Activated T-helper 9 cell treated with anti-CD3 and anti-CD28 coated beads, Interleukin-2, amount 50 U/mL, for 16 hours (primary cell): ENCODE data around the gene GRIN2C.

ENCODE experiments used
- DNase-seq: peaks from one replicate; pipeline ENCODE4 v3.0.0-alpha.2; 2020; ENCODE audit warnings: low read depth

The GRIN2C gene

DNA sequence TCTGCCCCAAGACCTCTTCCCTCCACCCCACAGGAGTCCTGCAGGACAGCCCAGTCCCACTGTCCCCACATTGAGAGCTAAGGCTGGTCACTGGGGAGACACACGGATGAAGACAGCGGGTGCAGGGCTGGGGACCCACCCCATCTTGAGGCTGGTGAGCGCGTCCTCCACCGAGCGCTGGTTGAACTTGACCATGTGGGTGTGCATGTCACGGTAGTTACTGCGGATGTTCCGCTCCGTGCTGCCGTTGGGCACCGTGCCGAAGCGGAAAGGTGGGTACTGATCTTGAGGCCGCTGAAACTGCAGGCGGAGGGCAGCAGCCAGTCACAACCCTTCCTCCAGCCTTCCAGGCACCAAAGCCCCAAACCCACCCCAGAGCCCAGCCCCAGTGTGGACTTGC is 13.1 kb downstream of the GRIN2C start:
- no peak for DNase-seq

DNA sequence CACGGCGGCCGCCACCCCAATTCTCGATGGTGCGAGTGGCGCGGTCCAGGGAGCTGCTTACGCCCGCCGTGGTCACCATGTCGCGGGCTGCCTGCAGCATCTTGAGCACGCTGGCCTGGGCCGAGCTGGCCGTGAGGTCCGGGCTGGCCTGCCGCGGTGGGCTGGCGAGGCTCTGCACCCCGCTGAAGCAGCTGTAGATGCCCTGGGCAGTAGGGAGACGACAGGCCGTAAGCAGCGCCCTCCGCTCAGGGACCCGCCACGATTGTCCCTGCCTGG is 16.4 kb downstream of the GRIN2C start:
- DNase-seq: no peak

DNA sequence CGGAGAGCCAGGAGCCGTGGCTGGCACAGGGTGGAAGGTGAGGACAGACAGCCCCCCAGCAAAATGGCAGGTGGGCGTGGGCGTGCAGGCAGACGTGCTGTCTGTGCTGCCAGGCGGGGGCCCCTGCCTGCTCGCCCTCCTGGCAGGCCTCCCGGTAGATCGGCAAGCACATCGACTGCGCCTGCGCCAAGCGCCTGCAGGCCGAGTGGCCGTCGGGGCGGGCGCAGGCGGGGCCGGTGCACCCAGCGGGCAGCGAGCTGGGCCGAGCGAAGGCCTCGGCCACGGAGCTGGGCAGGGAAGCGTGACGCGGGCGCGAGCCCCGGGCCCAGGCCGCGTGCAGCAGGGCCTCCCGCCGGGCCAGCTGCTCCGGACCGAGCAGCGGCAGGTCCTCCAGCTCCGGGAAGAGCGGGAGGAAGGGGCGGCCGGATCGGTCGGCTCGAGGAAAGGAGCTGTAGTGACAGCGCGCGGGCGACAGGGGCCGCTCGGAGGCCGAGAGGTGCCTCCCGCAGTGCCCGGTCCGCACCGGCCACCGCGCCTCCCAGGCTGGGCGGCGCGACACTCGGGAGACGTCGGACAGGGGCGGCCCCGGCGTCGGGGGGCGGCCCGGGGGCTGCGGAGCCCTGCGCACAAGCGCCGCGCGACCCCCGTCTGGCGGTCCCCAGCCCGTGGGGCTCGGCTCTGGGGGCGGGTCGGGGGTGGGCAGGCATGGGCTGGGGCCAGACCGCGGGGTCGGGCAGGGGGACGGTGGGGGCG is 16.9 kb downstream of the GRIN2C start:
- no peak for DNase-seq

DNA sequence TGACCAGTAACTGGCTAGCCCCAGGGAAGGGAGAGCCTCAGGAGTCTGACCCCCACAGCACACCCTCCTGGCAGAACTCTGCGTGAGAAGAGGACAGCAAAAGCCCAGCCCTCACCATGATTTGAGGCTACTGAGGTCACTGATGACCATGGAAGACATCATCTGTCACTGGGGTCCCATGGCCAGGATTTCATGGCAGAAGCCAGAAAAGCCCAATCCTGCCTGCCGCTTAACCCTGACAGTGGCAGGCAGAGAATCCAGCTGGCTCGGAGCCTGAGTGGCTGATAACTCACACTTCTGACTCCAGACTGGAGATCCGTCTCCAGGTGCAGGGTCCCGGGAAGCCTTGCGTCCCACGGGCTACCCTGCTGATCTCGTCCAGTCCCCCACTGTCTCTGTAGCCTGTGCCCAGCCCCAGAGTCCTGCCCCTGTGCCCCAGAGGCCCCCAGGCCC is 17.5 kb downstream of the GRIN2C start:
- DNase-seq: no peak

DNA sequence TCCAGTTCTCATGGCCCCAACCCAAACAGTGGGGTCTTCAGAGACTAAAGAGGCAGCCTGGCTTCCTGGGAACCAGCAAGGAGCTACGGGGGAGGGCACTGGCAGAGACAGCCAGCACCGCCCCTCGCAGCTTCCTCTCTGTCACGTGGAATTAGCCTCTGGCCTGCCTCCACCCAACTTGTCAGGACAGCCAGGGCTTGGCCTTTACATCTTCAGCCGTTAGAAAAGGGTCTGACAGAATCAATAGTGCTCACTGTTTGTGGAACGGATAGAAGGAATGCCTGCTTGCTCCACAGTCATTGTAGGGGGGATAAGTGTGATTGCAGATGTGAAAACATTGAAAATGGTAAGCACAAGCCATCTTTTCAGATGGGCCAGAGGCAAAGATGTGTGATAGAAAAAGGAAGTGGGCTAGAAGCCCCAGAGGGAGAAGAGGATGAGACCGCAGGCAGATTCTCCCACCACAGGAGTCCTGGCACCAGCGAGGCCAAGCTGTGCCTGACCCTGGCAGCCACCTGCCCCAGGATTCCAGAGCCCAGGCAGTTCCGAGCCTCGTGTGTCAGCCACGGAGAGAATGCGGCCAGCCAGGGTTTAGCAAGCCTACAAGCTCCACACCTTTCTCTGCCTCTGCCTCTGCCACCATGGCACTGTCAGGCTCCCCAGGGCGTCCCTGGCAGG is 18.6 kb downstream of the GRIN2C start:
- no peak for DNase-seq

DNA sequence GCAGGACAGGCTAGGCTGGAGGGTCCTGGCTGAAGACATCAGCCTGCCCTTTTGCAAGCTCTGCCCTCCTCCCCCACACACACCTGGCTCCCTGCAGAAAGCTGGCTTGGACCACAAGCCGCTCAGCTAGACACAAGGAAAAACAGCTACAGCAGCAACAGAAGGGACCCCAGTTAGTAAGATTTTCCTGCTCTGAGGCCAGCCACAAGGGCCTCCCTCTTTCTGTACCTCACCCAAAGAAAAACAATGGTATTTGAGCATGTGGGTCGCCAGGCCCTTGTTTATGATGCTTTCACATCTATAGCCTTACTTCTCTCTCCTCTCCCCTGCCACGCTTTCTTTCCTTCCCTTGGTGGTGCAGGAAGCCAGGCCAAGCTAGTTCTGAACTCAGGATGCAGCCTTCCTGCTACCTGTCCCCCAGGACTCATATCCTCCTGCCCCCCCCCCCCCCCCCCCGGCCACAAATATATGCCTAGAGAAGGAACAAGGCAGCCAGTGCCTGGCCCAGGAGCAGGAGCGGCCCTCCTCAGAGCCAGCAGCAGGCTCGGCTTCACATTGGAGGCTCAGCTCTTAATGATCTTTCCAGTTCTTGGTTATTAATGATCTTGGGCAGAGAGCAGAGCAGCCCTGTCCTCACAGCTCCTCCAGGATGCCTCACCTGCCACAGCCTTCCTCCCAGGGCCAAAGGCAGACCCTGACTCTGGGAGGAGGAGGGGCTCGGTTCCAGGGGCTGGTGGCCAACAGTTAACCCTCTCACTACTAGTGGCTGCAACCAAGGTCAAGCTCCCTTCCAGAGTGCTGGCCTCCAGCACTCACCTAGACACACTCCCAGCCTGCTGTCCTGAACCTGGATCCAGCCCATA is 19.5 kb downstream of the GRIN2C start:
- no peak for DNase-seq

DNA sequence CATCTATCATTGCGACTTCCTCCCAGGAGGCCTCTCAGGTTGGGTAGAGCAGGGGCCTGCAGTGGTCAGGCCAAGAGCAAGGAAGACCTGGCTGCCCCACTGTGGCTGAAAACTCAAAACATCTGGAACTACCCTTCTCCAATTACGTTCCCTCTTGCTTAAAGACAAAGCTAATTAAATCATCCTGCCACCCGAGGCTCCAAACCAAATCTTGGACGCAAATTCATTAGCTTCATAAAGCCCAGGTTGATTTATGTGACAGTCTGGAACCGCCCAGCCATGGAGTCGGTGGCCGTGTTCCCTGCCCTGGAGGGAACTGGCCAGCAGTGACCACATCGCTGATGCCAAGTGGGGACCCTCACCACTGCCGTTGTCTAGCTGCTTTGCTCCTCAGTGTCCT is 21.4 kb downstream of the GRIN2C start:
- DNase-seq: no peak

DNA sequence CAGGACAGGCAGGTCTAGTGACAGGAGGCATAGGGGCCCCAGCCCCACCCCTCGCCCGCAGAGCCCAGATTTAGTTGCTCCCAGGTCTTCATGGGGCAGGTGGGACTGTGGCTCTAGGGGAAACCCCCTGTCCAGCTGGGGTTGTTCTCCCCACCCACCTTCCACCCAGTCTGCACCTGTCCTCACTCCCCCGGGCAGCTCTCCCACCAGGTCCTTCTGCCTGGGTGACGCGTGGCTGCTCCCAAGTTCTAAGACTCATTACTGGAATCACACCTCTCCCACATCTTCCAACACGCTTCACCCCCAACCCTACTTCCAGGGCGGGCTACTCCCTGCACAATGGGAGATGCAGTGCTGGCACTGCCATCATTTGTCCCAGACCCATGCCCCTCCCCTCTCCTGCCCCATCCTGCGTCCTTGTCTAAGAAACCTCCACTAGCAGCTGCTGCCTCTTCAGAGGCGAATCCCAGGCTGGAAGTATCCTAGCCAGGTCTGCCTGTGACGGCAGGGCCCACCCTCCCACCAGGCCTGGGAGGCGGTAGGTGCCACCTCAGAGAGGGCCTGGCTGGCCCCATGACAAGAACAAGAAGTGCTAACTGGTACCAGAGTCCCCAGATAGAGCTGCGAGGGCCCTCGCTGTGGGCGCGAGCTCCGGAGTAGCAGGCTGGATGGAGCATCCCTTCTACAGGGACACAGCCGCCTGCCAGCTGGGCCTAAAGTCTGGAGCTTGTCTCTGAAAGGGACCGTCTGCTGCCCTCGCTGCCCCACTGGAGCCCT is 22.8 kb downstream of the GRIN2C start:
- no peak for DNase-seq

DNA sequence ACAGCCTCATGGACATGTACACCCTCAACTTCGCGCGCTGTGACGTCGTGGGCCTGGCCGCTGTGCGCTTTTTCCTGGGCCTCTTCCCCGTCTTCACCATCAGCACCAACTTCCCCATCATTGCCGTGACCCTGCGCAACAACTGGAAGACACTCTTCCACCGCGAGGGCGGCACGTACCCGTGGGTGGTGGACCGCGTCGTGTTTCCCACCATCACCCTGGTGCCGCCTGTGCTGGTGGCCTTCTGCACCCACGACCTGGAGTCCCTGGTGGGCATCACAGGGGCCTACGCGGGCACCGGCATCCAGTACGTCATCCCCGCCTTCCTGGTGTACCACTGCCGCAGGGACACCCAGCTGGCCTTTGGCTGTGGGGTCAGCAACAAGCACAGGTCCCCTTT is 23.5 kb downstream of the GRIN2C start:
- DNase-seq: no peak

DNA sequence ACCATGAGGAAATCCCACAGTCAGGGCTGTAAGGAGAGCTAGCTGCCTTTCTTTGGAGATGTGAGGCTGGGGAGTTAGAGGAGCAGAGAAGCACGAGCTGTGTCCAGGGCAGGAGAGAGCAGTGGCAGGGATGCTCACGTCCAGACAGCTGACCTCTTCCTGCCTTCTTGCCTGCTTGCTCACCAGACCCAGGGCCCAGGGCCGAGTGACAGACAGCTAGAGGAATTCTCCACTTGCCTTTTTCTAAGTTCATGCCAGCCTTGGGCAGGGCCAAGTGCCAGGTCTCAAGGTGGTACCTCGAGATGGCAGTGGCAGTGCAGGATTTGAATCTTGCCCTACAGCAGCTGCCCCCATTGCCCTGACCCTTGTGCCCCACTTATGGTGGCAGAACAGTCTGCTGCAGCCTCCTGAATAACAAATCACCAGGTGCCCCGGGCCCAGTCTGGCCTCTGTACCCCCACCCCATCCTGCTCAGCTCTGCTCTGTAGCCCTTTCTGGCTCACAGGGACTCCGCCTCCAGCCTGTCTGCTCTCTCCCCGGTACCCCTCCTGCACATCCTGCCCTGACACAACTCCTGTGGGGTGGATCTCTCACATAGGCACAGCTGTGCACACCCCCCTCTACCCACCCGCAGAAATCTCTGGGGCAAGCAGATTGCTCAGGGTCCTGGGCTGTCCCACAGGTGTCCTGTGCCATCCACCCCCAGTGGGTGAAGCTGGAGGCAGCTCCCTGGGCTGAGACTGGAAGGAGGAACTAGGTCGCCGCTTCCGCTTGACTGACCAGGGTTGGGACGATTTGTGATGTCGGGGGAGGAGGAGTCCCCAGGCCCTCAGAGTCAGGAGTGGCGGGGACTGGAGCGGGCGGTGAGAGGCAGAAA is 25.9 kb downstream of the GRIN2C start:
- no peak for DNase-seq

DNA sequence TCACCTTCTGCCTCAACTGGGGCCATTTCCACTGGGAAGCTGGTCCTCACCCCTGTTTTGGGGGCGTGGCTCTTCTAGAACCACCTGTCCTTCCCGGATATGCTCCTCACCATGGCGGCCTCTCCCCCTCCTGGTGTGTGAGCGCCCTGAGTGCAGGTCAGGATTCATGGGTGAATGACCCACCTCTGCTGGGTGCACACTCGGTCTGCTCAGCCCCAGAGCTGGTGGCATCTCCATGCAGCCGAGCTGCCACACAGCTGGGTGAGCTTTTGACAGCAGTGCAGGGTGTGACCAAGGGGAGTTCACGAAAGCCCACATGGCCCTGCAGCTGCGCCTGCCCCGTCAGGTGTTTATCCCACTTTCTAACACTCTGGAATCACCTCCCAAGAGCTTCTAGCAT is 27.3 kb downstream of the GRIN2C start:
- no peak for DNase-seq

DNA sequence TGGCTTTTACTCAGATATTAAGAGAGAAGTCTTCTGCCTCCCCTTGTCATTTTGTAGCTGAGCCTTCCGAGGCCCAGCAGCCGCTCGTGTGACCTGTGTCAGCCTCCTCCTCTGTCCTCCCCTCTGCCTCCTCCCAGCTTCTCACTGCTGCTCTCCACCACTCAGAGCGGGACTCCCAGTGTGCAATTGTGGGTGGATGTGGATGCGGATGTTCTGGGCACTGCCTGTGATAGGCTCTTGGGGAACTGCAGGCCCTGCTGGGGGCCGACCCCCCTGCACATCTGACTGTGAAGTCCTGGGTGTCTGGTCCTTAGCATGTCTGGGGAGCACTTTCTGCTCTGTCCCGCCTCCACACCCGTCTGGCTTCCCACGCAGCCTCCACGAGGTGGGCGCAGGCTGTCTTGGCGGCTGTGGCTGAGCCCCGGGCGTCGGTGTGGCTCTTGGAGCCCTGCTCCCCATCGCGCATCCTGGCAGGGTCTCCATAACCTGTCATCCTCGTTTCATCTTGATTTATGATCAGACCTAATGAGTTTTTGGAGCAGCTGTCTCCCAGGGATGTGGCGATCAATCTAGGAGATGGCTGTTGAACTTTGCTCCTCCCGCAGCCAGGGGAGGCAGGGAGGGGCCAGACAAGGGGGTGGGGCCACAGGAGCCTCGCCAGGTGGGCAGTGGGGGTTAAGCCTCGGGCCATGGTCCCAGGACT is 28.1 kb downstream of the GRIN2C start:
- DNase-seq: no peak

DNA sequence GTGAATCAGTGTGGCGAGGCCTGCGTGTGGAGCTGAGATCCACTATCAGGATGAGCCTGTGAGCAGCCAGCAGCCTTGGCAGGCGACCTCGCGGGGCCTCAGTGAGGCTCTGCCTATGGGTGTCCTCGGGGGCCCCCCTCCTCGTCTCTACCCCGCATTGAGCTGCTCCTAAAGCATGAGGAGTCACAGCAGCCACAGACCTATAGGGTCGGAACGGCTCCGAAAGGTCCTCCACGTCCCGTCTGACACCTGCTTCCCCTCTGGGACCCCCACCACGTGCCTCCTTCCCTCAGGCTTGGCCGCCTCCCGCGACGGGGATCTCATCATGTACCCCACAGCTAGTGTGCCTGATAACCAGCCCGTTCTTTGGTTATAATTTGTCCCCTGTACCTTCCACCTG is 28.8 kb downstream of the GRIN2C start:
- DNase-seq: no peak

DNA sequence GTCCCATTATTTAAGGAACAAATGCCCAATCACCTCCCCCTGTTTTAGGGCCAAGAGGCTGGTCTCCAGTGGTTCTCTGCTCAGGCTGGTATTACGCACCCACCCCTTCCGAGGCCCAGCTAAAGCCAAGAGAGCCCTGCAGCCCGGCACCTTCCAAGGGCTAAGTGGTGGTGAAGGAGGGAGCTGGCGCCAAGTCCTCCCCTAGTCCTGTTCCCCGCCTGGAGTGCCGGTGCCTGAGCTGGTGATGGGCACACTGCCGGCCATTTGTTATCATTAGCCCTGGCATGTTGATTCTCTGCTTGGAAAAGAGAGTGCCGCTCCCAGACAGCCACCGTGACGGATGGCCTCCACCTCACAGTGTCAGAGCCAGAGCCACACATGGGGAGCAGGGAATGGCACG is 31.9 kb downstream of the GRIN2C start:
- DNase-seq: no peak

DNA sequence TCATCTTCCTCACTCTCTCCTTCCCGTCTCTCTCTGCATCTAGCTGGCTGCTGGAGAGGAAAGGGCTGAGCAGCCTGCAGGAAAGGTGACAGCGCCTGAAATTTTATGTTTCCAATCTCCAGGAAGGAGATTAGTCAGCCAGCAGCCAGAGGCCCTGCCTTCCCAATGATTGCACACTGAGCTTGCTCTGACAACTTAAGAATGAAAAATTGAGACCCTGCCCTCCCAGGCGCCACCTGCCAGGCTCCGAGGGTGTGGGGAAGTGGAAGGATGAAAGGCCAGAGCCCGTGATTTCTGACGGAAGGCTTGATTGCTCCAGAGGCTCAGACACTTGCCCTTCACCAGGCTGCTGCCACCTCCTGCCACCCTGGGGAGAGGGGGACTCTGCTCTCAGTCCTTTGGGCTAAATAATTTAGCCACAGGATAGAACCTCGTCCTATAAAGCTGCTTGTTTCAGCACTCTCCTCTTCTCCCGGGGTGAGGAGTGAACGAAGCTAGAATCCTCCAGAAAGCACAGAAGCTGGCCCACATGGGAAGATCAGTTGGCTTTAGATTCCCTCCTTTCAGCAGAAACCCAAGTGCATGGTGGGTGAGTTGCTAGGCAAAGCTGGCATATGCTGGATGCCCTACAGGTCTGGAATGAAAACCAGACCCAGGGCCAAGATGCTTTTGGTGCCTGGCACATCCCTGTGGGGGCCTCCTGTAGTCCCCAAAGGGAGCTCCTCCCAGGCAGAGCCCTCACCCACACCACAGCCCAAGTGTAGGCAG is 33.5 kb downstream of the GRIN2C start:
- DNase-seq: no peak

DNA sequence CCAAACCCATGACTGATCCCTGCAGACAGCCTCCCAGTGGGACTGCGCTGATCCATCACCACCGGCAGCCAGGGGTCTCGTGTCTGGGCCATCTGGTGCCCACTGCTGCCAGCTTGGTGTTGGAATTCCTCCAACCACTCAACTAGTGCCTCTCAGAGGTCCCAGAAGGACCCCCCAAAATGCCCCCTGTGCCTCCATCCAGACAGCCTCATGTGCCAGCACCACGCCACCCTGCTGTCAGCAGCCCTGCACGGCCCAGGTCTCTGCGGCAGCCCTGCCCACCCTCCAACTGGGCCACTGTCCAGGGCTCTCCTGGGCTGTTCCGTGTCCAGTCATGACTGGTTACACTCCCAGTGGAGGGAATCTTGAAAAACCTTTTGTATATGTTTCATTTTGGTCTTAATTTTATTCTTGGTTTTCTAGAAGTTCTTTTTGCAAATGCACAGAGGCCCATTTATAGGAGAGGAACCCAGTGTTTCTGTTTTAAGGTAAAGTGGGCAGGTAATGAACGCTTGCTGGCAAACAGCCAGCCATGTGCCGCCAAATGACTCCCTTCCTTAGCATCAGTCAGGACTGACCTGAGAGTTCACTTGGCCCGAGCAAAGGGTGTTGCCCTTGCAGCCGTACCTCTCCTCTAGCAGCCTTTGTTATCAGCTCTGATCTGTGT is 34.6 kb downstream of the GRIN2C start:
- no peak for DNase-seq

DNA sequence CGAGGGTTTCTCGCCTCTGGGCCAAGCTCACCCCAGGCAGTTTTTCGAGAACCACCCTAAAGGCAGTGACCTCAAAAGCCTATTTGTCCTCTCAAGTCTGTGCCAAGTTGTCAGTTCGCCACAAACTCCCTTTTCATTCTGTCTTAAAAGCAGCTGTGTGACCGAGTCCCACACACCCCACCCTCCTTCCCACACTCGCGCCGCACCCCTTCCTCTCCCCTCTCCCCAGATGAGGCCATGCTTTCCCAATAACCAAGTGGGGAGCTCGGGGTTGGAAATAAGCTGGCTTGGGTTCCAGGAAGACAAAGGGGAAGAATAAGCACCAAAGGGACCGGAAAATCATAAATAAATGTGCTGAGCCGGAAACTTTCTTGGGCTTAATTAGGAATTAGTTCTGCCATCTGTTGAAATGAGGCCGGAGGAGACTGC is 36.7 kb downstream of the GRIN2C start:
- DNase-seq: no peak

DNA sequence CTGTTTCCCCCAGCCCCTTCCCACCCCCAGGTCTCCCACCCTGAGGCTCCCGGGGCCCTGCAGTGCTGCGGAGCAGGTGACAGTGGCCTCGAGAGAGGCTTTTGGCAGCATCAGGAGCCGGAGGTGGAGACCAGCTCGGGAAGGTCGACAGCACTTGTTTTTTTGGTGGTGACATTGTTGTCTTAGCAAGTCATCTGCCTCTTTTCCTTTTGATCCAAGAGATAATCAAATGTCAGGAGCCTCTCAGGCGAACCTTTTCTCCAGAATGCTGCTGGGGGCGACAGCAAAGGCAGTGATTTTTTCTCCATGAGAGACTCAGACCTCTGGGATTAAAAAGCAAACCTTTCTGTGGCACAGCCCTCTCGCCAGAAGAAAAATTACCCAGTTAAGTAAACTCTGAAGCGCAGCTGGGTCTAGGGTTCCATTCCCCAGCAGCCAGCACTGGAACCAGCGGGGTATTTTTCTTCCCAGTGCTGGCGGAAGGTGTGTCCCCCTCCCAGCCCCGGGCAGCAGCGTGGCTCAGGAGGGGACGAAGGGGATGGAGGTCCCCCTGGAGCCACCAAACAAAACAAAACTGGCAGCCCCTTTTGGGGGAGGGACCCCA is 37.2 kb downstream of the GRIN2C start:
- DNase-seq: no peak
